Stimulated activated CD8-positive, alpha-beta memory T cell treated with anti-CD3 and anti-CD28 coated beads, Interleukin-12 subunit alpha, Interleukin-12 subunit beta, amount 100 ng/mL, for 24 hours (primary cell): ENCODE results near the gene SBK1.

Source experiments
- DNase-seq: peaks from one replicate; pipeline ENCODE4 v3.0.0-alpha.2; 2020; ENCODE audit errors: extremely low read depth

SBK1 gene

DNA sequence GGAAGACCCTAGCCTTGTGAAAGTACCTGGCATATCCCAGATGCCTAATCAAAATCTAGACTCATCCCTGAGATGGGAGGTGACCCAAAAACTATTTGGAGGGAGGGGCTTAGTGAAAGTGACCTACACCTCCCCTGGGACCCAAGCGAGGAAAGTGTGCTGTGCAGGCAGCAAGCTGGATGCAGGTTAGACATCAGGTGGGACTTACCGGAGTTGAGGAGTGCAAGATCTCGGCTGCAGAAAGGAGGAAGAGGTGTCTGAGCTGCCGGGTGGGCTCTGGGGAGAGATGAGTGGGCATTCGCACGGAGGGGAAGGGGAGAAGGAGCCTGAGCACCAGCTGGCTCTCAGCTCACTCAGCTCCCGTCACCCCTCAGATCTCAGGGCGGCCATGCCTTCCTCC lies 10.3 kb upstream of the SBK1 start:
- no peak for DNase-seq

DNA sequence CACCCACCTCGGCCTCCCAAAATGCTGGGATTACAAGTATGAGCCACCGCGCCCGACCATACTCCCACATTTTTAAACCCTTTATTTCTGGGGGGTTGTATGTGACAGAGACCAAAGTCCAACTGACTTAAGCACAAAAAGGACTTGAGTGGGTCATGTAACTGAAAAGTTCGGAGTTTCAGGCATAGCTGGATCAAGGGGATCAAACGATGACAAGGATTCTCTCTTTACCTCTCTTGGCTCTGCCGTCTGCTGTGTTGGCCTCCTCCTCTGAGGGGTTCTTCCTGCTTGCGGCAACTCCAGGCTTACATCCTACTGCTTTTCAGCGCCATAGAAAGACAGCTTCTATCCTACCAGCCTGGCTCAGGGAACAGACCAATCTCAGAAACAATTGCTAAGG lies 9.2 kb upstream of the SBK1 start:
- no peak for DNase-seq

DNA sequence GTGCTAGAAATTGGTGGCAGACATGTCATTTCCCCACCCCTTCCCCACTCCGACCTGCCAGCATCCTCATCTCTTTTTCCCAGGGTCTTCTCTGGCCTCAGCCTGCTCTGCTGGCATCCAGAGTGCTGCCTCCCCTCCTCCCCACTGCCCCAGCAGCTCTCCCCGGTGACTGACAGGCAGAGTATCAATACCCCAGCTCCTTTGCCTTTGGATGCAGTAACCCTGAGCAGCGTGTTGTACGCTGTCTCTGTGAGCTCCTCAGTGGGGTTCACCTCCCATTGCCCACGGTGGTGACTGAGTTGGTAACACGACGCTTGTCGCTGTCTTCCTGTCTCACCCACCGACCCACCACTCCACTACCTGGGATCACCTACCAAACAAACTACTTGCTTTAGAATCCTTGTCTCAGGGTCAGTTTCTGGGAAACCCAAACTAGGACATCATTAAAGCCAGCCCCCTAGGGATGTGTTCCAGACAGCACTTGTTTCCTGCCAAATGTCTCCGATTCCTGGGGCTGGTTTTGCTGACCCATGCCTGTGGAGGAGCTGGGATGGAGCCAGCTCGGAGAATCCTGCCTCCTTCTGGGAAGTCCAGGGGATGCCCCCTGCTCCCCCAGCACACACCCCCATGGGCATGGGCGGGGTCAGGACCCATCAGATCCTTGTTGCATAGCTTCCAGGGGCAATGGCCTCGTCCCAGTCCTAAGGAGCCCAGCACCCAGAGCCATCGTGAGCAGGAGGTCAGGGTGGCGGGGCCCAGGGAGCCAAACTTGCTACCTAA lies 8.3 kb upstream of the SBK1 start:
- DNase-seq, result no peak

DNA sequence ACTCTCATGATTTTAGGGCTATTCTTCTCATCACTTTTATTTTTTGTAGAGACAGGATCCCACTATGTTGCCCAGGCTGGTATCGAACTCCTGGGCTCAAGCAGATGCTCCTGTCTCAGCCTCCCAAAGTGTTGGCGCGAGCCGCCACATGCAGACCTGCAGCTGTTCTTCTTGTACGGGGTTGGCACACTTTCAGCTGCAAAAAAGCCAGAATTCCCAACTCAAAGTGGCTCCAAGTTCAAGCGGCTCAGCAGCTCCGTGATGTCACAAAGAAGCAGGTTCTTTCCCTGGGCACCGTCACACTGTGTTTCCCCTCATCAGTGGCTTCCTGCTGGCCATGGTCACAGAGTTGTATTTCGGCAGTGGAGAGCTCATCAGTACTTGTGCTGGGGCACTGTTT lies 6.7 kb upstream of the SBK1 start:
- no peak for DNase-seq

DNA sequence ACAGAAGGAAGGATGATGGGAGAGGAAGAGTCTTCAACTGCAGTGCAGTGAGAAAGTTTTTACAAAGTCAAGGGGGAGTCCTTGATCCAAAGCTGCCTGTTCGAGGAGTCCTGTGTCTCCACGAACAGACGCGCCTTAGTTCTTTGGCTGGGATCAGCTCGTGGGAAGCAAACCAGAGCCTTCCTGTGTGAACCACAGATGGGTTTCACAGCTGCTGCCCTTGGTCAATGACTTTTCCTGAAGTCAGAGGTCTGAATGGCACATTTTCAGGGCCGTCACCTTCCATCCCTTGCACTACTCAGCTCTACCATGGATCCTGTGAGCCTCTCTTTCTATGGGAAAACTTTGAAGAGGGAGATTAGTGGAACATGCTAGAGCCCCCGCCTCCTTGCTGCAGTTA lies 4.2 kb upstream of the SBK1 start:
- no peak for DNase-seq

DNA sequence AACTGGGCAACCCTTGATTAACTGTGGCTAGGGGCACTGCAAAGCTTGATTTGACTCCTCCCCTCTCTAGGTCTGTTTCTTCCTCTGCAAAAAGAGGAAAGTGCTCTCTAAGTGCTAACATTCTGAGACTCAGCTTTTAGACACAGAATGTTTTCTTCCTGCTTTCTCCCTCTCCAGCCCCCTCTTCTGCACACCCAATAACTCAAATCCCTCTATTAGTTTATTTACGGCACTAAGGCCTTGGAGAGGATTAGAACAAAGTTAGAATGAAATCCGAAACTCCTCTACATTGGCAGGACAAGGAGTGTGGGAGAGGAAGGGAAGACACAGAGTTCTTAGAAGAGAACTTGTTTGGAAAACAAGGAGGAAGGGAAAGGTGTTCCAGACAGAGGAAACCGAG lies 3.3 kb upstream of the SBK1 start:
- DNase-seq, result no peak

DNA sequence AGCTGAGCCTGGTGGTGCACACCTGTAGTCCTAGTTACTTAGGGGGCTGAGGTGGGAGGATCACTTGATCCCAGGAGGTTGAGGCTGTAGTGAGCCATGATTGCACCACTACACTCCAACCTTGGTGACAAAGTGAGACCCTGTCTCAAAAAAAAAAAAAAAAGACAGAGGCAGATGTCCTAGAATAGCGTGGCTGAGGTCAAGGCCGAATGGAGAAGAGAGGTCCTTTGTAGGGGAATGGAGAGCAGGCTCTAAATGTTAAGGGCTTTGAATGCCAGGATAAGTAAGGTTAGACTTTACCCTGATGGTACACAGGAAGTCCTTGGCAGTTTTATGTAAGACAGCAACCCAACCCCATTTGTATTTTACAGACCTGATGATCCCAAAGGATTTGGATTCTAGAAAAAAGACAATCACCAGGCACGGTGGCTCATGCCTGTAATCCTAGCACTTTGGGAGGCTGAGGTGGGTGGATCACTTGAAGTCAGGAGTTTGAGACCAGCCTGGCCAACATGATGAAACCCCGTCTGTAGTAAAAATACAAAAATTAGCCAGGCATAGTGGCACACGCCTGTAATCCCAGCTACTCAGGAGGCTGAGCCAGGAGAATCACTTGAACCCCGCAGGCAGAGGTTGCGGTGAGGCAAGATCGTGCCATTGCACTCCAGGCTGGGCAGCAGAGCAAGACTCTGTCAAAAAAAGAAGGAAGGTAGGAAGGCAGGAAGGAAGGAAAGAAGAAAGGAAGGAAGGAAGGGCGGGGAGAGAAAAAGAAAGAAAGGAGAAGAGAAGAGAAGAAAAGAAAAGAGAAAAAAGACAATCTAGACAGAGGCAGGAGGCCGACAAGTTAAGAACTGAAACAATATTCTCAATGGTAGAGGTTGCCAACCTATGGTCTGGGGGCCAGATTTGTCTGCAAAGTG lies 2.1 kb upstream of the SBK1 start:
- DNase-seq, result no peak

DNA sequence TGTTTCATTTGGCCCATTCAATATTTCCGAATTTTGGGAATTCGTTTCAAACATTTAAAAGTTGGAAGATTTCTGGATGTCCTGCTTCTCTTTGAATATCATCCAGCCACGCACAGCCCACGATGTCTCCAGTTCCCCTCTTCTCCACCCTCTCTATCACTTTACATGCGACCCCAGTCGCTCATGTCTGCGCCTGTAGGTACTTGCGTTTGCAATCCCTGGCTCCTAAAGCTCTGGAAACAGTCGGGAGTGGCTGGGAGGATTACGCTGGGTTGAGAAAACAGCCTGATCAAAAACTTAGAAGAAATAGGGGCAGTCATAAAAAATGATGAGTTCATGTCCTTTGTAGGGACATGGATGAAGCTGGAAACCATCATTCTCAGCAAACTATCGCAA lies 1.5 kb upstream of the SBK1 start:
- DNase-seq, result no peak

DNA sequence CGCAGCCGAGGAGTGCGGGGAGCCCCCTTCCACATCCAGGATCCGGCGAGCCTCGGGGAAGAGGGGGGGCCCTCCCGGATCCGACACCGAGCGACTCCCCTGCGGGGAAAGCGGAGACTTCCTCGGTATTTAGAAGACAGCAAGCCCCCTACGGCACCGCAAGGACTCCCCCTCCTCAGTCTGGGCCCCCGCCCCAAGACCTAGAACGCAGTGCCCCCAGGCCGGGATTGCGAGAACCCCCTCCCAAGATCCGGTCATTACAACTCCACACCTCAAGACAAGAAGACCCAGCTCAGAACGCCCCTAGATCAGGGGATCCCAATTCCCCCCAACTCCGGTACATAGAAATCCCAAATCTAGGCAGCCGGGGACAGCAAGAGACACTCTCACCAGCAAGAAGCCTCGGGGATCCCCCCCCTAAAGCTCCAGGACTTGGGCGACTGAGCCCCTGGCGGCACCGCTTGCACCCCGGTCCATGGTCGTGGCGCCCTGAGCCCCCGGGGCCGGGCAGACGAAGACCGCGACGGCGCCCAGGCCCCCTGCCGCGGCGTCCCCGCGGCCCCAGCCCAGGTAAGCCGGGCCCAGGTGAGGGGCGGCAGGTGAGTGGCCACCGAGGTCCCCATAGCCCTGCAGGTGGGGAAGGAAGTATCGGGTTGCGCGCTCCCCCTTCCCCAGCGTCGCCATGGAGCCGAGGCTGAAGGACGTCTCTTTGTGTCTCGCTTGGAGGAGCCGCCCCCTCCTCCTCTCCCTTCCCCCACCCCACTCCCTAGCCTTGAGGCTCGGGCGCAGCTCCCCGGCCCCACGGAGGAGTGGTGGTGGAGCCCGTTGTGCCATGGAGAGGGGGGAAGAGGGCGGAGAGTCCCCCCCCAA lies 641 bp downstream of the SBK1 start:
- no peak for DNase-seq

DNA sequence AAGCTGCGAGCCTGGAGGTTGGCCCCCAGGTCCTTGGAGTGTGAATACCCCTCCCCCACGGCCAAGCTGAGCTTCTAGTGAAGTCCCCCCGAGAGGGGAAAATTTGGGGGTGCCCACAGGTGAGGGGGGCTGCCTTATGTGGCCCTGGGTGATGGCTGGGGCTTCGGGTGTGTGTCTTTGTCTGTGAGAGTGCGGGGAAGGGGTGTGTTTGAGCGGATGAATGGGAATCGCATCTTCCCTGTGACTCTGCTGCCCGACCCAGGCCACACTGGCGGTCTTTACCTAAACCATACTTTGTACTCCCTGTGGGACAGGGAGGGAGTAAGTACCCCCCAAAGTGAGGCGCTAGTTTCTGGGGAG lies 1.3 kb downstream of the SBK1 start:
- DNase-seq, result no peak

DNA sequence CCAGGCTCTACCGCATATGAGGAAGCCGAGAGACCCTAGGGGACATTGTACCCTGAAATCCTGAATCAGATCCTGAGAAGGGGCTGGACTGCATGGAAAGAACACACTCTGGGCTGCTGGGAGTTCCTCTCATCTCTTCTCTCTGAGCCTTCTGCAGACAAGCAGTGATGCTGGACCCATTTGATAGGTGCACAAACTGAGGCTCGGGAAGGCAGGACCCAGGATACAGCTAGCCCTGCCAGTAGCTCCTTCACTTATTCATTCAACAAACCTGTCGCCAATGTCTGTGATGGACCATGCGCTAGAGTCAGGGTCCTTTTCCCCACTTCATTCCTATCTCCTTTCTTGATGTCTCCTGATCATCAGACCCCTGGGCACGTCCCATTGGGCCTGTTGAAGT lies 1.9 kb downstream of the SBK1 start:
- no peak for DNase-seq

DNA sequence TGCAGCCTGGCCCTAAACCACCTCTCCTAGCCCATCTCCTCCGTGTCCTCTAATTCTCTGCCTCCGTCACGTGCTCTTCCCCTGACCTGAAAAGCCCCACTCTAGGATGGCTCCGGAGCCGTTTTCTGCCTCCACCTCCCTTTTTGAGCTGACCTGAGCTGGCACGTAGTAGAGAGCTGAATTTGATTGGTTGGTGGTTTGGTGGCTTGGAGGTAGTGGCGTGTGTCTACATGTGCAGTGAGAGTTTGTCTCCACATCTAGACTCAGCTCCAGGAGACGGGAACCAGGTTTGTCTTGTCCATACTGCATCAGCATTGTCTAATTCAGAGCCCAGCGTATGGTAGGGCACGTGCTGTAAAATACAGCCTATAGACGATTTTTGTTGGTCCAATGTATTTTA lies 3.0 kb downstream of the SBK1 start:
- no peak for DNase-seq

DNA sequence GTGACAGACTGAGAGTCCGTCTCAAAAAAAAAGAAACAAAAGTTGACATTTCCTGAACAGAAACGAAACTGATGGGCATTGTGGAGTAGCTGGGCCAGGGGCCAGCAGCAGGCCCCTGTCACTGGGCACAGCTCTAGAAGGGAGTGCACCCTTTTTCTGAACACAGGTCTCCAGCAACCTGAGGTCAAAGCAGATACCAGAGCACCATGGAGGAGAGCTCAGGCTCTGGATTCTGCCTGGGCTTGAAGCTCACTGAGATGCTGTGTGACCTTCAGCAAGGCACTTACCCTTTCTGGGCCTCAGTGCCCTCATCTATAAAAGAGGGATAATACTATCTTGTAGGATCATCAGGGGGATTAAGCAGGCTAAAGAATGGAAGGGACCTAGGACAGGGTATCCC lies 5.0 kb downstream of the SBK1 start:
- DNase-seq, result no peak

DNA sequence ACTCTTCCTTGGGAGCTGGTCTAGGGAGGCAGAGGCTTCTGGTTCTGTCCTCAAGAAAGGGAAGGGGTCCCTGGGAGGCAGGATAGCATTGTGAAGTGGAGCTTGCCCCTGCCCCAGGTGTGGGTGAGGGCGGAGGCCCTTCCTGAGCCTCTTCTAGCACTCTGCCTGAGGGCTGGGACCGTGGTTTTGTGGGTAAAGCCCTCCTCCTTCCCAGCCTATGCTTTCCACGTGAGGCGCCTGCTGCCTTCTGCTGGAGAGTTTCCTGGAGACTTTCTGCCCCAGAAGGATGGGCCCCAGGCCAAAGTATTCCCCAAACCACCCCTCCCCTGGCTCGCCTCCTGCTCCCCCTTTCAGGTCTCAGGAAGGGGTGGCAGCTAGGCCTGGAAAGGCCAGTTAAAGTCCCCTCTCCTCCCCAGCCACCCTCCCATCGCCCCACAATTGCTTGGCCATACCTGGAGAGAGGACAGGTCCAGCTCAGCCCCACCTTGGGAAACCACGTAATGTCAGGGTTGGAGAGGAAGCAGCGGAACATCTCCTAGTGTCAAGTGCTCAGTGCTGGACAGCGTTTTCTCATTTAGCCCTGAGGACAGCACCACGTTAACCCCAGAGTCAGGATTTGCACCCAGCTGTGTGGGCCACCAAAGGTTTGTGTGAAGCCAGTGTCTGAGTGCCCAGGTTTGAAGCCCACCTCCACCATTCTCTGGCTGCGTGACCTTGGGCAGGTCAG lies 5.6 kb downstream of the SBK1 start:
- no peak for DNase-seq

DNA sequence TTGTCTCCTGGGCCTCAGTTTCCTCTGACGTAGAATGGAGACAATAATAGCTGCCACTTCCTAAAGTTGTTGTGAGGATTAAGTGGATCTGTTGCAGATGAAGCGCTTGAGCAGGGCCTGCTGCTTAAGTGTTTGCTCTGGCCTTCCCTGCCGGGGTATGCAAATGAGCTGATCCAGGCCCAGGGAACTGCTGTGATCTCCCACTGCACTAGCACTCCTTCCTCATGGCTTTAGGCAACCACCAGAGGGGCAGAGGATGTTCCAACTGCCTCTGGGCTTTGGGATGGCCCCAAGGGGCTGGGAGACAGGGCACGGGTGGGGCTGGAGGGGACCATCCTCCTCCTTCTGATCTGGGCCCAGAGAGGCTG lies 6.2 kb downstream of the SBK1 start:
- DNase-seq, result no peak

DNA sequence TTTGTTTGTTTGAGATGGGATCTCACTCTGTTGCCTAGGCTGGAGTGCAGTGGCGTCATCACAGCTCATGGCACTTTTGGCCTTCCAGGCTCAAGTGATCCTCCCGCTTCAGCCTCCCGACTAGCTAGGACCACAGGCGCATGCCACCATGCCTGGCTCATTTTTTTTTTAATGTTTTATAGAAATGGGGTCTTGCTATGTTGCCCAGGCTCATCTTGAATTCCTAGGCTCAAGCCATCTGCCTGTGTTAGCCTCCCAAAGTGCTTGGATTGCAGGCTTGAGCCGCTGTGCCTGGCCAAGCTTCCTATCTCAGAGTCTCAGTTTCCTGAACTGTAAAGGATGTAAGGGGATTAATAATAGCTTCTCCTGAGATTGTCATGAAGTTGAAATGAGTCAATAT lies 8.0 kb downstream of the SBK1 start:
- DNase-seq, result no peak

DNA sequence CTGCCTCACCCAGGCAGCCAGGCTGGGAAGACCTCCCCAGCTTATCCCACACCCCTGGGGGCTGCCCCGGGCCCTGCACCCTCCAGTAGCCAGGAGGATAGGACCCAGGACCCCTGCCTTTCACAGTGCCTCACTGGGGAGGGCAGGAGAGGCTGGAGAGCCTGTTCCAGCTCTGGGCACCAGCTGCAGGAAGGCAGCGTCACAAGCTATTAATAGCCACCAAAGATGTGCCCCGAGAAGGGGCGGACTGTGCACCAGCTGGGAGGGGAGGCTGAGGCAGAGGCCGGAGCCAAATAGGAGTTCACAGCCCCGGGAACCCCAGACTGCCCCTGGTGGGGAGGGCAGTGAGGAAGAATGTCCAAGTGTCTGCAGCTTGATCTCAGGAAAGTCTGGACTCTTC lies 8.8 kb downstream of the SBK1 start:
- no peak for DNase-seq

DNA sequence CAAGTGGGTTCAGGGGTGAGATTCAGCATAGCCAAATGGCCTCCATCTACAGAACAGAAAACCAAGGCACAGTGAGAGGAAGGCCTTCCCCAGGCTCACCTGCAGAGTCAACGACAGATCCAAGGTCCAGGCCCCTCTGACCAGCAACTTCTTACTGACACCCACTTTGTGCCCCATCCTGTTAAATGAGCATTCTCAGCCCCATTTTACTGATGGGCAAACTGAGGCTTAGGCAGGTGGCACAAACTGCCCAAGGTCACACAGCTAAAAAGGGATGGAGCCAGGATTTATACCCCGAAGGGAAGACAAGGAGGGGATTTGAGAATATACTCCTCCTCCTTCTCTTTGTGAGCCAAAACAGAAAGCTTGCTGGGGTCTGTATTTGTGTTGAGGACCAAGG lies 9.3 kb downstream of the SBK1 start:
- DNase-seq, result no peak

DNA sequence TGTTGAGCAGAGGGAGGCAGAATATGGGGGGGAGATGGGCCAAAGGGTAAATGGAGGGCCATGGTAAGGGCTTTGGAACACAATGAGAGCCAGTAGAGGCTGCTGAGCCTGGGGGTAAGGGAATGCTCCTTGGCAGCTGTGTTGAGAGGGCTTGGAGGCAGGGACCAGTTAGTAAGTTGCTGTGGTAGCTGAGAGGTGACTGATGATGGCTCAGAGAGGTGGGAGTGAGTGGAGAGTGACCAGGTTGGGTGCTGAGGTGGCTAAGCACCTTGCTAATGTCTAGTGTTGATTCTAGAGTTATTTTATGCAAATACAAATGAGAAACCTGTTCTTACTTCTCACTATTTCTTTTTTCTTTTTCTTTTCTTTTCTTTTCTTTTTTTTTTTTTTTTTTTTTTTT lies 10.8 kb downstream of the SBK1 start:
- DNase-seq, result no peak

DNA sequence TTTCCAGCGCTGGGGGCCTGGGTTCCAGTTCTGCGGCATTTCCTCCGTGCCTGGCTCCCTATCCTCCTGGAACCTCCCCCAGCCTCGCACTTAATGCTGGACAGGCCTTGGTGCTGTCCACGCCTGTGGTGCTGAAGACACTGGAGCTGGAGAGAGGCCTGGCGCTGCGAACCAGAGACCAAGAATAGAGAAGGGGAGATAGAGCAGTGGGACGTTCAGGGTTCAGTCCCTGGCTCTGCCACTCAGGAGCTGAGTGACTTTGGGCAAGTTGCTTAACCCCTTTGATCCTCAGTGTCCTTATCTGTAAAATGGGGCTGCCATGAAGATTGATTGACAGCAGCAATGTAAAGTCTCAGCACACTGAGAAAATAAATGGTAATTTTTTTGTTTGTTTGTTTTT lies 11.9 kb downstream of the SBK1 start:
- DNase-seq, result no peak

DNA sequence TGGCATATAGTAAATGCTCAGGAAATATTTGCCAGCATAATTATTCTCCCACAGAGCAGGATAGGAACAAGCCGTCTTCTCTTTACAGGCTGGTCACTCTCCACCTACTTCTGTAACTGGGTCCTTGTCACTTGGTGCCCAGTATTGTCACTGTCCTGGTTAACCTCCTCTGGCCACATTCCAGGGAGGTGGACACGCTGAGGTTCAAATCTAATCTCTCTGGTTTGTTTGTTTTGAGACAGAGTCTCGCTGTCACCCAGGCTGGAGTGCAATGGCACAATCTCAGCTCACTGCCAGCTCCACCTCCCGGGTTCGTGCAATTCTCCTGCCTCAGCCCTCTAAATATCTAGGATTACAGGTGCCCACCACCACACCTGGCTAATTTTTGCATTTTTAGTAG lies 15.6 kb downstream of the SBK1 start:
- no peak for DNase-seq
